HG03045 (cell line): Measurements from ENCODE around the gene PLPP4.

Experiments used
- ATAC-seq: cut with Tn5 transposase; IDR thresholded peaks from one replicate; pipeline ENCODE4 v1.9.1; 2021; ENCODE audit warnings: mild to moderate bottlenecking, moderate library complexity; ENCODE audit not compliant: unreplicated experiment

PLPP4 gene

DNA sequence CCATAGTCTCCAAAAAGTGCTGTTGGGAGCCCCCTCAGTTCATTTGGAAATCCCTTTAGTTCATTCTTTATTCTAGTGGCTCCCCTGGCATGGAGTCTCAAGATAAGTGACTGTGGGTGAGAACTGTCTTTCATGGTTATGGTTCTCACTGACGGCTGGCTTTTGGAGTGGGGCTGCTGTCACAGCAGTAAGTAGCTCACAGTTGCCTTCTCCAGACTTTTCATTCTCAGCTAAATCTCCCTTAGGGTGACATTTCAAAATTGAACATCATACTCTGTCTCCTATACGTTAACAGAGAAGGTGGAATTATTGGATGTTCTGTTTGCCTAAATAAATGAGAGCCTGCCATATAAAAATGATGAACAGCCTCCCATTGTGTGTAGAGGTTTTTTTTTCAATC lies 58.7 kb downstream of the PLPP4 start:
- no peak for ATAC-seq

- ATAC-seq = no peak
Measured at GRCh38 chr10:120516426-120516825, 59.4 kb downstream of the PLPP4 start.

DNA sequence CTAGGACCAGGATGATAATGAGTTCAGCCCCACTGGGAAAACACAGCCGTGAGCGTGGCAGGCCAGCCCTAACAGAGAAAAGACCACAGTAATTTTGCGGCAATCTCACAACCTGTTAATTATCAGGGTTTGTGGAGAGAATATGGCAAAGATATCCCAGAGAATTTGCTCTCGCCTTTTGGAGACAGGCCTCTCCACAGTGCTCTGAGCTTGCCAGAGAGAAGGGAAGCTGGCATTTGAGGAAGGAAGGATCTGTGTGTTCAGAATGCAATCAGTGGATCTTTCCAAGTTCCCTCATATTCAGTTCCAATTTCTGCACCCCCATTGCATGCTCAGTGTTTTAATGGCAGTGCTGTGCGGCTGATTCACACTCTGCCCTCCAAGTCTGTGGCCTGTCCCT lies 60.2 kb downstream of the PLPP4 start:
- ATAC-seq = no peak

- no peak for ATAC-seq
Measured at GRCh38 chr10:120517881-120518484, 61.0 kb downstream of the PLPP4 start.

GRCh38 chr10:120521880-120522279 lies 64.9 kb downstream of the PLPP4 start:
- ATAC-seq = no peak

DNA sequence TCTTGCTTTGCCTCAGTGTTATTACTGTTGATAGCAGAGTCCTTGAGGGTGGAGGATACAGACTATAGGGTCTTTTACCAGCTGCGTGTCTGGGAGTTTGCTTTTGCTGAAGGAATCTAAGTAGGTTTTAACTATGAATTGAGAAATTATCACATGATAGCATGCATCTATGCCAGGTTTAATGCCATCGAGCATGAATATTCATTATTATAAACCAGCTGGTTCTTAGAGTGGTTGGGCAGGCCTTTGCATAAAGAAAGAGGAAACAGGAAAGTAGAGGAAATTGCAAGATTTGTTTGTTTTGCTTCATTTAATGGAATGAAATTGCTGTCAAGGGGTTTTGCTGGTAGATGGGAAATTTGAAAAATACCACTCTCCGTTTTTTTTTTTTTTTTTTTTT lies 70.7 kb downstream of the PLPP4 start:
- no peak for ATAC-seq

DNA sequence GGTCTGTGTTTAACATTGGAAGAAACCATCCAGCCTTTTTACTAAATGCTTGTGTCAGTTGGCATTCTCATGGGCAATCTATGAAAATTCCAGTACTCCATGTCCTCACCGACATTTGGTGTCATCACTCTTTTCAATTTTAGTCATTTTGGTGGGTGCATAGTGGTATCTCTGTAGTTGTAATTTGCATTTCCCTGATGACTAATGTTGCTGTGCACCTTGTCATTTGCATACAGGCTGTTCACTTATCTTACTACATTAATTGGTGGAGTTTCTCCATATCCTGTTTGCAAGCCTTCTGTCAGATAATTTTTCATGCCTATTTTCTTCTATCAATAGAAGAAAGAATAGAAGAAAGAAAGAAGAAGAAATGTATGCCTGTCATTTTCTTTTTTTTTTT lies 73.7 kb downstream of the PLPP4 start:
- no peak for ATAC-seq

- no peak for ATAC-seq
Measured at GRCh38 chr10:120538091-120538490, 81.1 kb downstream of the PLPP4 start.

DNA sequence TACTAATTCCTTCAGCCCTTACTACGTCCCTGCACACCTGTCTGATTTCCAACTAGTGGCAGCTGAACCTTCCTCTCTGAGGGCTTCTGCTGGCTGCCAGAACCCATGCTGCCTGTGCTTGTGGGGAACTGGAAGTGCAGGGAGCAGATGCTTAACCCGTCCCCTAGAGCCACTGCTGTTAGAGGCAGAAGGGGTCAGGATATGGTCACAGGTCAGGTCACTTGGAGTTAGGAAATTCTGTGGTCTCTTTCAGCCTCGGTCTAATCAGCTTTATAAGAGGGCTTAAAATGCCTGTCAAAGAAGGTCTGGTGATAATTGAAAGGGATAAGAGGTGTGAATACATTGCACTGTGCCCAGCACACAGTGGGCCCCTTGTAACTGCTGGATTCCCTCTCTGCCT lies 82.0 kb downstream of the PLPP4 start:
- no peak for ATAC-seq

GRCh38 chr10:120540486-120540885 lies 83.5 kb downstream of the PLPP4 start:
- no peak for ATAC-seq

DNA sequence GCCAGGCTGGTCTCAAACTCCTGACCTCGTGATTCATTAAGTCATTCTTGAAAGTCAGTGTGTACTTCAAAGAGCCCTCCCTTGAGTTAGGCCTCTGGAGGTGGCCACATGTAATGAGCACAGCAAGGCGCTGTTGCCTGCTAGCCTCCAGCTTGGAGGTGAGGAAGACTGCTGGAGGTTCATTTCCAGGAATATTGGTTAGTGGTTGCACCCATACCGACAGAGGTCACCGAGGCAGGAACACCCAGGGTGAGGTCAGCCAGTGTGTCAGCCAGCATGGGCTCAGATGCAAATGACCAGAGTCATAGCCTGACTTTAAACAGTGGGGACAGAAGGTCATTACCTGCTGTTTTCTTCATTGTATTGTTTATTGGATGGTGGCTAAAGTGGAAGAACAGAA lies 85.0 kb downstream of the PLPP4 start:
- no peak for ATAC-seq

- no peak for ATAC-seq
Measured at GRCh38 chr10:120542591-120542990, 85.6 kb downstream of the PLPP4 start.

DNA sequence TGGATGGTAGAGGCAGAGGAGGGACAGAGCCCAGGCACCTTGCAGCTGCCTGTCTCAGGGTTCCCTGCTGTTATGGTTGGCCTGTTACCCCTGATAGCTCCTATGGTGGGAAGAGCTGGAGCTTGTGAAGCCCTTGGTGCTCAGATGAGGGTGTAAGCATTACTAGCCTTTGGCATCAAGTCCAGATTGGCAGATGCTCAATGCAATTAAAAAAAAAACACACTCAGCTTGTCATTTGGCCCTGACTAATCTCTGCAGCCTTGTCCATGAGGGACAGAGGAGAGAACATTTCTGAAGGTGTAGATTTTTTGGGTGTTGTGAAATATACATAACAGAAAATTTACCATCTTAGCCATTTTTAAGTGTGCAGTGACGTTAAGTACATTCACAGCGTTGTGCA lies 86.3 kb downstream of the PLPP4 start:
- no peak for ATAC-seq

DNA sequence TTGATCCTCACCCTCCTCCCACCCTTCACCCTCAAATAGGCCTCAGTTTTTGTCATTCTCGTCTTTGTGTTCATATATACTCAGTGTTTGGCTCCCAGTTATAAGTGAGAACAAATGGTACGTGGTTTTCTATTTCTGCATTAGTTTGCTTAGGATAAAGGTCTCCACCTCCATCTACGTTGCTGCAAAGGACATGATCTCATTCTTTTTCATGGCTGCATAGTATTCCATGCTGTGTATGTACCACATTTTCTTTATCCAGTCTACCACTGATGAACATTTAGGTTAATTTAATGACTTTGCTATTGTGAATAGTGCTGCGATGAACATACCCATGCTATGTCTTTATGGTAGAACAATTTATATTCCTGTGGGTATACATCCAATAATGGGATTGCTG lies 91.2 kb downstream of the PLPP4 start:
- no peak for ATAC-seq

DNA sequence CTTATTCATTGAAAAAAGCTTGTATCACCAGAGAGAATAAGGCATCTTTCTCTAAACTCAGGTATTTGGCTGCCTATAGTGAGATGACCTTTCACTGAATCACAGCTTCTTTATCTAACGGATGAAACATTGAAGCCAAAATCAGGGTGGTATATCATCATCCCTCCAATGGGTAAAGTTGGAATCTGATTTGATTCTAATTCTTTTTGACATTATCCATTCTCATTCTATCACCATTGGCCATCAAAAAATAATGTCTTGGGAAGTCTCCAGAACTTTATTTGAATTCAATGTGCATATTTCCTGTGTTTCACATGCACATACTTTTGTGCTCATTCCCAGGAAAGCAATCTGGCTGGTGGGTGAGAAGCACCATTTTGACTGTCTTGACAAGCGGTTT lies 95.2 kb downstream of the PLPP4 start:
- no peak for ATAC-seq

DNA sequence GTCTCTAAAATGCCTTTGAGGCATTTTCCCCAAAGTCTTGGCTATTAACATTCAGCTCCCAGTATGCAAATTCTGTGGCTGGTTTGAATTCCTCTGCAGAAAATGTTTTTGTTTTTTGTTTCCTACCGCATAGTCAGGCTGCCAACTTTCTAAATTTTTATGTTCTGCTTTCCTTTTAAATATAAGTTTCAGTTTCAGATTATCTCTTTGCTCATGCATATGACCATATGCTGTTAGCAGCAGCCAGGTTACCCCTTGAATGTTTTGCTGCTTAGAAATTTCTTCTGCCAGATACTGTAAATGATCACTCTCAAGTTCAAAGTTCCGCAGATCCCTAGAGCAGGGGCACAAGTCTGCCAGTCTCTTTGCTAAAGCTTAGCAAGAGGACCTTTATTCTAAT lies 96.9 kb downstream of the PLPP4 start:
- no peak for ATAC-seq

DNA sequence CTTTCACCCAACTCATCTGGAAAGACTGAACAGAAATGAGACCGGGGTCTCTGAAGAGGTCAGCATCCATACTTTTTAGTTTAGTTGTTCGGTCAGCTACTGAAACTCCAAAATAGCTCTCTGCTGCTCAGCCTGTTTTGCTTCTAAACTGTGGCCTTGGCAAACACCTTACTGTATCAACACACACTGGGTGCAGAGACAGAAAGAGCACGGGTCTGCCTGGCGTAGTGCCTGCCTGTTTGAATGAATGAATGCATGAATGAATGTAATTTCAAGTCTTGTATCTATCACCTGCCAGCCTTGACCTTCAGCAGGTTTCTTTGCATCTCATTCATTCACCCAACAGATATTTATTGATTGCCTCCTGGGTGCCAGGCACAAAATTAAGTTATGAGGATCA lies 98.4 kb downstream of the PLPP4 start:
- no peak for ATAC-seq

GRCh38 chr10:120555842-120556532 lies 99.0 kb downstream of the PLPP4 start:
- no peak for ATAC-seq

- ATAC-seq = no peak
Measured at GRCh38 chr10:120557311-120557710, 100.3 kb downstream of the PLPP4 start.

- no peak for ATAC-seq
Measured at GRCh38 chr10:120559800-120560199, 102.8 kb downstream of the PLPP4 start.

- ATAC-seq = no peak
Measured at GRCh38 chr10:120562956-120563355, 105.9 kb downstream of the PLPP4 start.

DNA sequence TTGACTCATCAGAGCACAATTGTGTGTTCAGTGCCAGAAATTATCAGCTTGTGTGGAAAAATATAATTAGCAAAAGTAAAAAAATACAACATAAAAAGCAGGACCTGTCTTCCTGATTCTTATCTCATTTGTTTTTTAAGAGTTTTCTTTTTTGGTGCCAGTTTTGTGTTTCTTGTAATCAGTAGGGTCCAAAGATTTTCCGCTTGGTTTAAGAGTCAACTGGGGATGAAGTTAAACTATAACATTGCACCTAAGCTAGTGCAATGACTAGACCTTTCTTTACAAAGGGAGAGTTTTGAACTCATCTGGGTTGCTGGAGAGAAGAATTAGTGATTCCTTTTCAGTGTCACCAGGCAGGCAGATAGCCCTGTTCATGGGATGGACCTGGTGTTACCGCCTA lies 113.4 kb downstream of the PLPP4 start:
- ATAC-seq = no peak

DNA sequence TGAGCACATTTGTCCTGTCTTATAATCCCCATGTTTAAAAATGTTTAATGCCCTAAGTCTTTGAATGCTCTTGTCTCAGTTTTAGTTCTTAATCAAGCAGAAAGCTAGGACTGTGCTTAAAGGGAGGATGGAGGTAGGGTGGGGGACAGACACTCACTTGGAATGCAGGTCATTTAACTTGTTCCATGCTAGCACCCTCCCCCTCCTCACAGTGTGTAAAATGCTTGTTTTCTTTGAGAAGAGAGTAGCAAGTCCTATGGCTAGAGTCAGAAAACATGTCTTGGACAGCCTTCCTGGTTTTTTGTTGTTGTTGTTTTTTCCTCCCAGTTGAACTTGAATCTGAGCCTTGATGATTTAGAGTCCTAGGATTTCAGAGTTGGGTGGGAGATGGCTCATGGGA lies 114.2 kb downstream of the PLPP4 start:
- no peak for ATAC-seq
